ENCODE measurements around the gene FNDC1.

- TF ChIP-seq POLR2A (IDR thresholded peaks at IDR 0.05) (no peak), CTCF (IDR thresholded peaks at IDR 0.05) (no peak)
These were observed 69.8 kb downstream of the FNDC1 start for GRCh38 chr6:159238920-159239558.
